ENCODE data around the gene RFX3. TPM values are rescaled to one million over a fixed set of nuclear protein-coding genes. Genes with fewer than 3 reads are reported as not detected.

The RFX3 gene
- total and polyA plus RNA-seq, 2 of the 13 experiments (the other 11 are each of a cell fraction or from before 2014, with no cell fraction given): 2.7 to 5.3 TPM

- no peaks in the 10 kb centered on the region for H3K36me3 ChIP-seq (replicated peaks in 1 of 2; ENCODE audit: control insufficient read depth in 1 of 2, insufficient read depth in 2 of 2, low read length in 2 of 2)
- no peaks in the 10 kb centered on the region for H3K27me3 ChIP-seq (ENCODE audit: control insufficient read depth in 1 of 2, insufficient read depth in 2 of 2, low read length in 2 of 2)
- ATAC-seq (no peak), DNase-seq (ENCODE audit: low spot score) (no peak), FAIRE-seq (no peak)
- H3K9me3 ChIP-seq (ENCODE audit: low read length): no peaks in the 10 kb centered on the region
- TF ChIP-seq SAFB2 (CRISPR knock-in tag; IDR thresholded peaks at IDR 0.05; ENCODE audit: borderline replicate concordance, low read depth) (no peak), IRF2 (CRISPR knock-in tag; IDR thresholded peaks at IDR 0.05) (no peak), ZFP41 (CRISPR knock-in tag; IDR thresholded peaks at IDR 0.05; ENCODE audit: borderline replicate concordance) (no peak), ZNF570 (CRISPR knock-in tag; IDR thresholded peaks at IDR 0.05; ENCODE audit: borderline replicate concordance) (no peak), BCL6 (CRISPR knock-in tag; IDR thresholded peaks at IDR 0.05) (no peak), ATAD3A (CRISPR knock-in tag; IDR thresholded peaks at IDR 0.05) (no peak), ERF (CRISPR knock-in tag; IDR thresholded peaks at IDR 0.05) (no peak), NFYB (CRISPR knock-in tag; IDR thresholded peaks at IDR 0.05) (no peak), ATF2 (CRISPR knock-in tag; IDR thresholded peaks at IDR 0.05) (no peak), MEF2D (CRISPR knock-in tag; IDR thresholded peaks at IDR 0.05) (no peak), ZKSCAN8 (CRISPR knock-in tag; IDR thresholded peaks at IDR 0.05; ENCODE audit: borderline replicate concordance) (no peak), POLR2G (IDR thresholded peaks at IDR 0.05; ENCODE audit: low read depth, low read length) (no peak), MBNL3 (CRISPR knock-in tag; conservative IDR thresholded peaks at IDR 0.05) (no peak), DDIT3 (CRISPR knock-in tag; IDR thresholded peaks at IDR 0.05) (no peak)
- intact Hi-C loops (cut with micrococcal nuclease; ENCODE audit: unreplicated experiment): no loop called here
- WGBS (ENCODE audit: low lambda C conversion rate): 72% methylated on average over 1 of the region's 1 CpG
- no peak overlapping the region for H3K27ac ChIP-seq (ENCODE audit: extremely low read length, insufficient read depth, low read length)
- in situ Hi-C loops (cut with HindIII; ENCODE audit: extremely low pct_ligation_motif_present, low pct_unique_long_range_greater_than_20kb): no loop called here
- H4K20me1 ChIP-seq (ENCODE audit: insufficient read depth, low read length): no peaks in the 10 kb centered on the region
- BruUV-seq (replicated peaks): no TSS peak
- no peaks in the 10 kb centered on the region for H3K4me1 ChIP-seq (ENCODE audit: insufficient read depth, low read length)
- H3K4me2 ChIP-seq (ENCODE audit: low read depth, low read length): no peak overlapping the region
- ChIA-PET POLR2A (no interaction called here), CTCF (ENCODE audit: low intra/inter-chr PET ratio, low total read pairs) (no interaction called here)
- no peaks in the 10 kb centered on the region for H3K79me2 ChIP-seq (ENCODE audit: insufficient read depth, low read length)
- no peak overlapping the region for H2AFZ ChIP-seq (ENCODE audit: low read length)
- H3K4me3 ChIP-seq (replicated peaks in 1 of 3; ENCODE audit: insufficient read depth in 1 of 3, low read depth in 2 of 3, low read length in 3 of 3): no peak overlapping the region
- H3K9ac ChIP-seq (ENCODE audit: insufficient read depth, low read depth, low read length): no peak overlapping the region
Observed at GRCh38 chr9:3548648-3549047, 22.8 kb upstream of the RFX3 start.

Measured in HepG2 (cell line).